Measurements from ENCODE around the gene RNF212. TPM values are rescaled to one million over a fixed set of nuclear protein-coding genes. Genes with fewer than 3 reads are reported as not detected.
A peak's percentile ranks its signal among the peaks of the same experiment; 100 is the strongest.

RNF212 gene
- total and polyA plus RNA-seq, 2 experiments from 2014 or later: 0.80 to 1.7 TPM

- H3K27ac ChIP-seq: no peak overlapping the region
- TF ChIP-seq CTCF (IDR thresholded peaks at IDR 0.05; ENCODE audit: low read depth, low read length): no peak
- DNase-seq (ENCODE audit: low read depth in 1 of 2, low spot score in 1 of 2): no peak
- H3K9me3 ChIP-seq (ENCODE audit: low read depth): no peaks in the 10 kb centered on the region
- H3K27me3 ChIP-seq: peaks cover 30% of the 10 kb centered on the region
- no peak overlapping the region for H3K4me3 ChIP-seq
- peaks cover 3% of the 10 kb centered on the region for H3K4me1 ChIP-seq (ENCODE audit: low read depth)
- H3K36me3 ChIP-seq: no peaks in the 10 kb centered on the region
Observed at GRCh38 chr4:1060121-1060520, 53.2 kb downstream of the RNF212 start.

GRCh38 chr4:1058997-1059665 is 54.2 kb downstream of the RNF212 start:
- H3K36me3 ChIP-seq: no peaks in the 10 kb centered on the region
- no peaks in the 10 kb centered on the region for H3K9me3 ChIP-seq (ENCODE audit: low read depth)
- peaks cover 3% of the 10 kb centered on the region for H3K4me1 ChIP-seq (ENCODE audit: low read depth)
- no peak for TF ChIP-seq CTCF (IDR thresholded peaks at IDR 0.05; ENCODE audit: low read depth, low read length)
- no peak overlapping the region for H3K4me3 ChIP-seq
- DNase-seq (ENCODE audit: low read depth in 1 of 2, low spot score in 1 of 2): no peak
- peaks cover 21% of the 10 kb centered on the region for H3K27me3 ChIP-seq
- H3K27ac ChIP-seq: no peak overlapping the region

DNA sequence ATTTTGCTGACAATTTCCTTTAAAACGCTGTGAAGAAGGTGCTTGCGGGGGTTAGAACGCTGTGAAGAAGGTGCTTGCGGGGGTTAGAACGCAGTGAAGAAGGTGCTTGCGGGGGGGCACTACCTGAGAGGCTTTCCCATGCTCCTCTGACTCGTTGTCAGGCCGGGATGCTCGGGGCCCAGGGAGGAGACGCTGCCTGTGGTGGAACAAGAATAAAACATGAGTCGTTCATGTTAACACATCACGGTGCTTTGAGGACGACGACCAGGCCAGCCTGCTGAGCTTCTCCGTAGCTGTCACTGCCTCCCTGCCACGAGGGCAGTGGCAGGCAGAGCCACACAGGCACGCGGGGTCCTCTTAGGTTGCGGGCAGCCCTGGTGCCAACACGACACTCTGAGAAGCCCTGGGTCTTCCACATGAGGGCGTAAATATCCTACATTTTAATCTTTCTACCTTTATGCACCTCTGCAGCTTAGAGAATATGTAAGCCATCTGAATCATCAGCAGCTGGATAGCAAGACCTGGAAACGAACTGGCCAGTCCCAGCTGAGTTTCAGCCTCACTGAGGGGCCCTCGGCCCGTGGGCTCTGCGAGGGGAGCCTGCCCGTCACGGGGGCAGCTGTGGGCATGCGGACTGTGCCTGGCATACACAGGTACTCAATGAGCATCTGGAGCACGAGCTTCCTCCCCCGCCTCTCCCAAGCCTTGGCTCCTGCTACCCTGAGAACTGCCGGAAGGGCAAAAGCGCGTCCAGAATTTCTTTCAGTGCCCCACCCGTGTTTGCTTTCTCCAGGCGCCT is 55.0 kb downstream of the RNF212 start:
- TF ChIP-seq CTCF (IDR thresholded peaks at IDR 0.05; ENCODE audit: low read depth, low read length): no peak
- Histone ChIP-seq H3K36me3 (no peaks in the 10 kb centered on the region), H3K27ac (peak overlapping the region; percentile 30), H3K27me3 (peaks cover 21% of the 10 kb centered on the region), H3K9me3 (ENCODE audit: low read depth) (no peaks in the 10 kb centered on the region), H3K4me3 (no peak overlapping the region), H3K4me1 (ENCODE audit: low read depth) (peaks cover 3% of the 10 kb centered on the region)
- peak in 1 of 2 donors; percentile 76 for DNase-seq (ENCODE audit: low read depth in 1 of 2, low spot score in 1 of 2)

DNA sequence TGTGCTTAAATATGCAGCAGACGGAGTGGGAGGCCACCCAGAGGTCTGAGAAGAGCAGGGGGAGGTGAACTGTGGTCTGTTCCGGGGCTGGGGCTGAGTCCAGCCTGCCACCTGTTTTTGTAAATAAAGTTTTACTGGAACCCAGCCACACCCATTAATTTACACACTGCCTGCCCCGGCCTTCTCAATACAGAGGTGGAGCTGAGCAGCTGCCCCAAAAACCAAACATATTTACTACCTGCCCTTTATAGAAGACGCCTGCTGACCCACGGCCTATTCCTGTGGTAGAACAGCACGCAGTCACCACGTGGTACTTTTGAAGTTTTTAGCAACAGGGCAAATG is 56.0 kb downstream of the RNF212 start:
- no peaks in the 10 kb centered on the region for H3K9me3 ChIP-seq (ENCODE audit: low read depth)
- no peak for DNase-seq (ENCODE audit: low read depth in 1 of 2, low spot score in 1 of 2)
- H3K4me1 ChIP-seq (ENCODE audit: low read depth): peaks cover 3% of the 10 kb centered on the region

More for the DNA sequence above, 56.0 kb downstream of the RNF212 start:
- Histone ChIP-seq H3K27ac (no peak overlapping the region), H3K27me3 (peaks cover 26% of the 10 kb centered on the region), H3K4me3 (no peak overlapping the region), H3K36me3 (no peaks in the 10 kb centered on the region)
- TF ChIP-seq CTCF (IDR thresholded peaks at IDR 0.05; ENCODE audit: low read depth, low read length): no peak
